NOMO-1 treated with dmso at 0.1 percent for 144 hours (cell line): Measurements from ENCODE around the gene PAX5.

ENCODE experiments used
- DNase-seq: peaks from one replicate; lab custom pipeline; 2025; ENCODE audit not compliant: unreplicated experiment; lab: John Stamatoyannopoulos, UW

The PAX5 gene

DNA sequence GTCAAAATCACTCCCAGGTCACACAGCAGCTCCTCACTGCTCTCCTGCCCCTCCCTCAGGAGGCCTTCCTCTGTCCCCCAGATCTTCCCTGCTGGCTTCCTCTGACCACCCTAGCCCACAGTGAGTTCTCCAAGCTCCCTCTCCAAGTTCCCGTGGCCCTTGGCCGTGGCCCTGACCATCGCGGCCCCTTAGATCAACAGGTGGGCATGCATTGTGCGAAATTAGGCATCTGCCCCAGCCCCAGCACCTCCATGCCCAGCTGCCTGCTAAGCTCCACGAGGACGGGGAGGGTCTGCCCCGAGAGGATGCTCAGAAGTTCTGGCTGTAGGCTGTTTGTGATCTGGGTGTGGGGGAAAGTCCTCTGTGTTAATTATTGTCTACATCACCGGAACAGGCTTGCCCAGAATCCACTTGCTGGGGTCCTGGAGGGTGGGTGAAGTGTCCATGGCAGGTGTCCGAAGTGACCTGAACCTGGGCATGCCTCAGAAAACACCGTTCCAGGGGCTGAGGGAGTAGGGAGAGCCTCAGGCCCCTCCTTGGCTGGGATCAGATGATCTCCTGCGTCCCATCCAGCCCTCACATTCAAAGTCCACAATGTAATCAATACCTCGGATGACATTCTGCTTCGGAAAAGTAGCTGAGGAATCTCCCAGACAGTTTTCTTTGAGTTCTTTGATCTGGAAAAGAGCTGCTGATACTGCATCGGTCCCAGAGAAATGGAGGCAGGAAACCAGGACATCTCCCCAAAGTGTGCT is 194.8 kb downstream of the PAX5 start:
- DNase-seq = no peak

DNA sequence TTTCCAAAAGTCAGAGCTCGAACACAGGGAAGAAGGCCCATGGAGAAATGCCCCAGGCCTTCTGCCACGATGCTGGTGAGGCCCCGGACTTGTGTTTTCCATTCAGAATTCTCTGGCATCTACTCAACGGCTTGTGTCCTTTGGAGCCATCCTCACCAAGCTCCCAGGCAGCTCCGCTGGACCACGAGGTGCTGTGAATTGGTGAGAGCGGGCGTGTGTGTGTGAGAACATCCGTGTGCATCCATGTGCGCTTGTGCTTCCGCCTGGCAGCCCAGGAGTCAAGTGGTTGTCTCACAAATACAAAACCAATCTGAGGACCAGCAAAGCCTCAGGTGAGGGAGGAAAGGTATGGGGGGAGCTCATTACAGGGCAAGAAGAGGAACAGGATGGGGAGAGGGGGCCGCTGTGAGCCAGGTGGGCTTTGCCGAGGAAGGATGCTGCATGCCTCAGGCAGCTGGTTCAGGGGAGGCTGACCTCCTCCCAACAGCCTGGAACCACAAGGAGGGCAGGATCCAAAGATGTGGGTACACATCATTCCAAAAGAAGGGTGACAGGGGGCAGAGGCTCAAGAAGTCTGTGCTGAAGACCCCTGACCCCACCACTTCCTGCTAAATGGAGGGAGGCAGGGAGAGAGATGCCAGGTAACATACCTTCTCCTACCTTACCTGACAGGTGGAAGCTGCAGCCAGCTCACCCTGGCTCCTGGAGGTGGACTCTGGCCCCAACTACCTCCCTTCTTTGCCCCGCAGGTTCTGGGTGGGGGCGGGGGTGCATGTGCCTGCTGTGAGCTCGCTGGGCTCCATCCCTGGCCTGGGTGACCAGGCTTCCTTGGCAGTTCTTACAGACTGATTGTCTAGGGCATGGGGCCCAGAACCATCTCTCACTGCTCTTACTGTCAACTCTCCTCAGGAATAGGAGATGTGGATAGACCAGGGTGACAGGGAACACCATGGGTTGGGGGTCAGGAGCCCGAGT is 196.3 kb downstream of the PAX5 start:
- no peak for DNase-seq

DNA sequence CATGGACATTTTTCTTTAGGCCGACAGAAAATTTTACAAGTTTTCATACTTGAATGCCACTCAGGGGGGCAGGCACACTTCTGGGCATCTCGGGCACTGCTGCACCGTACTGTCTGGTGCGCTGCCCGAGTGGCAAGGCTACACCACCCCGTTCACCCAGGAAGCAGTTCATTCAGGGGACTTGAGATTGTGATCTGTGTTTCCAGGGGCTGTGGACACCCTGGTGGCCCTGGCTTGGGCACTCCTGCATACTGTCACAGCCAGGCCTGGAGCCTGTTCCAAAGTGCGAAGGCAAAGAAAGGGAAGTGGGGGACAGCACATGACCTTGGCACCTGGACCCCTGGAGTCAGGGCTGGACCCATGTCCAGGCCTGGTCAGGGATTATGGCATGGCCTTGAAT is 197.6 kb downstream of the PAX5 start:
- DNase-seq = no peak

DNA sequence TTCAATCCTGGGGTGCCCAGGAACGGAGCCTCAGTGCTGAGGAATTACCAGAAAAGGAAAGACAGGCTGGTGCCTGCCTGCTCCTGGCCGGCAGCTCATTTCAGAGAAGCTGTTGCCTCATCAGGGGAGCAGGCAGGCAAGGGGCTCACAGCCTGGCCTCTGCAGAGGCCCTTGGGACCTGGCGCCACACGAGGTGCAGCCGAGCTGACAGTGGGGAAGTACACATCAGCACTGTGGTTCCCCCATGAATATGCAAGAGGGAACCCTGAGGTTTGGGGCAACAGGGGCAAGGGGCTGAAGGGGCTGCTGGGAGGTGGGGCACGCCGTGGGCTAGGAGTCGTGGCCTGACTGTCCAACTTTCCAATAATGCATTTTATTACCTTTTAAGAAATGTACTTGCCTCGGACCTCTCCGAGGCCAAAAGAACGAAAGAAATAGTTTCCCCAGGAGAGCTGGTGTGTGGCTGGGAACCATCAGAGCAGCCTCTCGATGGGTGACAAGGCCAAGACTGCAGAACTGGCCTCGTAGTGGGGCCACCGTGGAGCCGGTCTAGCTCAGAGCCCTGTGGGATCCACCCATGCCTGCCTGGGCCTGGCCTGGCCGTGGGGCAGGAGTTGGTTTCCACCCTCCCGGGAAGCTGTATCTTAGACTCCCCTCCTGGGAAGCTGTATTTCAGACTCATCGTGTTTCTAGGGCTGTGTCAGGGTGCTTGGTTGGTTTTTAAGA is 198.6 kb downstream of the PAX5 start:
- no peak for DNase-seq

DNA sequence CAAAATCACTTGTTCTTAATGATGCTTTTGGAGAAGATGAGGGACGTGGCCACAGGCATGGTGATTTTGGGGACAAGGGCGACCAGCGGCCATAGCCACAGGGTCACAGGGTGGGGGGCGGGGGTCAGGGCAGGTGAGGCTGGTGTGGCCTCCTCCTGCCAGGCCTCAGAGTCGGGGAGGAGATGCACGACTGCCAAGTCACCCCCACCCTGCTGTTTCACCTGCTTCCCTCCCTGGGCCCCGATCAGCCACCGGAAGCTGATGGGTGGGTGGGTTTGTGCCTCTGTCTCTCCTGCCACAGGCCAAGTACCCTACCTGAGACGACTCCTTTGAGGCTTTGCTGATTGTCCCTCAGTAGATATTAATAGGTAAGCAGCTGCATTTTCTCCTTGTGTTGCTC is 199.3 kb downstream of the PAX5 start:
- no peak for DNase-seq

DNA sequence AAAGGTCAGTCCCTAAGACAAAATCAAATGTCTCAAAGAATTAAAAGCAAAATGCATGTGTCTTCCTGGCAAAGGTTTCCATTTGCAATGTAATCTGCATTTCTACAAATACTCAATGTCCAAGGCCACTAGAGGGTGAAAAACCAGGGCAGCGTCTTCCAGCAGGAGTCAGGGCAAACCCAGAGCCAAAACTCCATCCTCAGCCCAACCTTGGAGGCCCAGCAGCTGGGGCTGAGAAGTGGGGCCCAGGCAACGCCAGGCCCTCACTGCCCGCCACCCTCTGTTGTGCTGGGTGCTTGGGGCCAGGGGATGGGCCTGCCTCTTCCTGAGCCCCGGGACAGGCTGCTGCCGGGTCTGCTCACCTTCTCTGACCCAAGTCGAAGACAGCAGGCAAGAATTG is 200.1 kb downstream of the PAX5 start:
- DNase-seq = no peak

DNA sequence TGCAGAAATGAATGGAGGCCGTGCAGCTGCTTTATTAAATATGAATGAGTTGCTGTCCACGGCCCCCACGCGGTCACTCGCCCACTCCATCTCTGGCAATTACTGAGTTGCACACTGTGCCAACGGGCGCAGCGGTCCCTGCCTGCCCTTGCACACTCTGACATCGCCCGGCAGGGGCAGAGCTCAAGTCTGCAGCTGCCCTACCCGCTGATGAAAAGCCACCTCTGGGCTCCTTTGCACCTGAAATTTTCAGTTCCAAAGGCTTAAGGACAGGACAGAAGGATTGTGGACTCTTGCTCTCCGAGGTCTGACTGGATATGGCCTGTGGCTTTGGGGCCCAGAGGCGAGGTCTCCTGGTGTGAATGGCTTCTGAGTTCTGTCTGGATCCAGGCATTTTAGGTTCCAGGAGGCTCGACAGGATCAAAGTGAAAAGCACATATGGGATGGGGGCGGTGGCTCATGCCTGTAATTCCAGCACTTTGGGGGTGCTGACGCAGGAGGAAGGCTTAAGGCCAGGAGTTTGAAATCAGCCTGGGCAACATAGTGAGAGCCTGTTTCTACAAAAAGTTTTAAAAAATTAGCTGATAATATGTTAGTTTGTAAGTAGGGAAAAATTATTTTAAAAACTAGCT is 201.8 kb downstream of the PAX5 start:
- DNase-seq = no peak

DNA sequence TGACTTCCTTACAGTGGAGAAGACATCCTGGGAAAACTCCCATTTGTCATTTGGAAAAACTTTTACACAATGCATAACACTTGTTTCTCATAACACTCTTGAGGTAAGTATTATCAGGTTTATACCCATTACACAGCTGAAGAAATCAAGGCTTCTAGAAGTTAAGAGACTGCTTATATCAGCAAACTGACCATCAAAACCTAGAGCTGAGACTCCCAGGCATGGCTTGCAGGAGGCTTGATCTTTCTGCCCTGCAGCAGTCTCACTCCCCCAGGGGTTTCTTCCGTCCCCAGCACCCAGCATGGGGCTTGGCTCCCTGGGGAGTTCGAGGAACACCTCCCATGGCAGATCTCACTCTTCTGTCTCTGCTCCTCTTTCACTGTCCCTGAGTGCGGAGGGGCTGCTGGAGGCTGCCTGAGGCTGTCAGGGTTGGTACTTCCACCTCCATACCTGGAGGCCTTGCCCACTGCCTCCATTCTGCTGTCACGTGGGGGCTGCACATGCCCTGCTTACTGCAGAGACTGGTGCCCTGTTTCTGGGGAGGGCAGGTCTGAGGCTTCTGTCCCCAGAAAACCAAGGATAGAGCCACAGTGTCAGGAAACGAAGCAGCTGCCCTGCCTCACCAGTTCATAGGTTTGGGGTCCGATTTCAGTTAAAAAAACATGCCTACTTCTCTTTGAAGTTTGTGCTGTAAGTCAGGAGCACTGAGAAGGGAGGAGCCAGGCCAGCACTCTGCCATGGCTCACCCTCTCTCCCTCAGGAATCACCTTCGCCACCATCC is 202.5 kb downstream of the PAX5 start:
- DNase-seq = no peak

DNA sequence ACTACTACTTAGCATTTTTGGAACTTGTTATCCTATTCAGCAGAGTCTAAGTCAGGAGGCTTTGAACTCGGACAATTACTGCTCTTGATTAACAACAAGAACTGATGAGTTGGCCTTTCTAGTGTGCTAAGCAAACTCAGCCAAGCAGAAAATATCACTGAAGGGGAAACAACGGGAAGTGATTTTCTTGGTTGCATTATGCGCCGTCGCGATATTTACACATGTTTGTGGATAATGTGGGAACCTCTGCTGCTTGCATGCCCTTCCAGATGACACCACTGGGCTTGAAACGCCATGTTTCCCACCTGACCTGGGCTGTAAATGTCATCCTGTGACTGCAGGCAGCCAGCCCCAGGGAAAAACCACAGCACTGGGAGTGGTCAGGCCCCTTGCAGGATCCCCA is 205.5 kb downstream of the PAX5 start:
- no peak for DNase-seq

DNA sequence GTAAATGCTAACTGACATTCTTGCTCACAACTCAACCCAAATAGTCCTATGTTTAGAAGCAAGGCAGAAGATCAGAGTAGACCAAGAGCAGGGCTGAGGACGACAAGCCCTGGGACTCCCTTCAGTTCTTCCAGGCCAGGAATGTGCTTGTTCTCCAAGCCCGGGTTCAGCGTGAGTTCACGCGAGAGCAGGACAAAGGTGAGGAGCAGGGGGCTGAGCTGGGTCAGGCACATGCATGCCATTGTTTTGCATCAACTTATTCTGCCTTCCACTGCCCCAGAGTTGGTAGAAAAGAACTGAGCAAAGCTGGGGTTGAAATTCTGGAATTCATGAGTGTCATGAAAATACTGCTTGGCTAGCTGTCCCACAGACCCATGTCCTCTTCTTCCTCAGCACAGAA is 206.5 kb downstream of the PAX5 start:
- DNase-seq = no peak

DNA sequence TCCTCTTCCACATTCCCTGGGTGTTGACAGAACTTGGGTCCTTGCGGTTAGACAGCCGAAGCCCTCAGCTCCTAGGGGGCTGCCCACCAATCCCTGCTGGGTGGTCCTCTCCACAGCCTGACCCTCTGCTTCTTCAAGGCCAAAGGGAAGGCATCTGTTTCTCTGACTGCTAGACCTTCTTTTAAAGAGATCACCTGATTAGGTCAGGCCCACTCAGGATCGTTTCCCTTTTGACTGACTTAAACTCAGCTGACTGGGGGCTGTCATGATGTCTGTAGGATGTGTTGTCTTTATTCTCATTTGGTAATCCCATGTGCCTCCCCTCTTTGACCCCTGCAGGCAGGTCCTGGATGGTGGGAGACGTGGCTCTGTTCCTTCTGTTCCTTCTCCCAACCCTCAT is 207.5 kb downstream of the PAX5 start:
- DNase-seq = no peak

DNA sequence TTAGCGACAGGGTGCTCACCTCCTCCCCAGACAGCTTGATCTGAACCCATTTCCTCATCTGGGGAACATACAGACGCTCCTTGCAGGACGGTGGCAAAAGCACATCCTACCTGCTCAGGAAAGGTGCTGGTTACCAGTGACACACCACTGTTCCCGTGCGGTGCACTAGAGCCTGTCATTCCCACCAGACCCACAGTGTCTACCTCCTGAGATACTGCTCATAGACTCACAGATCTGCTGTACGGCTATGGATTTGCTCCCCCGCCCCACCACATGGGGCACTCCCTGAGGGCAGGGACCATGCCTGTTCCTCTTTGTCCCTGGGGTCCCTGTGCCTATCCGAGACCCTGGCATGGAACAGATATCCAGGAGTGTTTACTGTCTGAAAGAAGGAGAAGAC is 208.9 kb downstream of the PAX5 start:
- no peak for DNase-seq

DNA sequence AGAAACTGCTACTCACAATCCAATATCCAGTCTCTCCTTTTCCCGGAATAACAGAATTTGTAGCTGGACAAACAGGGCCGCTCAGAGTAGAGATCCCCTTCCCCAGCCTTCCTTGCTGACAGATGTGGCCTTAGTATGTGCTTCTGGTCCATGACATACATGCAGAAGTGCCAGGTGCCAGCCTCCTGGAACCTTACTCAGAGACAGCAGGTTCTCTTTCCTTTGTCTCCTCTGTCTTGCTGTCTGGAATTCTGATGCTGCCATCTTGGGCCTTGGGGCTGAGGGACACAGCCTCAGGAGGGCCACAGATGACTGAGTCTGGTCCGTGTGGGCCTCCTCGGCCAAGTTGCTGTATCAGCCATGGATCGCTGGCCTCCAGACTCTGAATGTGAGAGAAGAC is 210.1 kb downstream of the PAX5 start:
- DNase-seq = no peak

DNA sequence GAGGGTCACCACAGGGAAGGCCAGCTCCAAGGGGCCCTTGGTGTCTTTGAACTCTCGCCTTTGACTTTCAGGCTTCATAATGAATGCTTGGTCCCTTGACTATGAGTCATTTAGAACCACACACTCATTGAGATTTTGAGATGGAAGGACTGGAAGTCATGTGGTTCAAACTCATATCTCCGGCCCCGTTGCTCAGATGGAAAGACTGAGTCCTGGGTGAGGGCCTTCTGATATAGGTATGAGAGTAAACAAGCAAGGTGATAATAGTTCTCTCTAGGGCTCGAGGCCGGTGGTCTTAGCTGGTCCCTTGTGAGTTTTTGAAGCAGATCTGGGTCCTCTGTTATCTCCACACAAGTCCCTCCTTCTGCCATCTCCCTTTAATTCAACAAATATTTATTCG is 210.6 kb downstream of the PAX5 start:
- no peak for DNase-seq

DNA sequence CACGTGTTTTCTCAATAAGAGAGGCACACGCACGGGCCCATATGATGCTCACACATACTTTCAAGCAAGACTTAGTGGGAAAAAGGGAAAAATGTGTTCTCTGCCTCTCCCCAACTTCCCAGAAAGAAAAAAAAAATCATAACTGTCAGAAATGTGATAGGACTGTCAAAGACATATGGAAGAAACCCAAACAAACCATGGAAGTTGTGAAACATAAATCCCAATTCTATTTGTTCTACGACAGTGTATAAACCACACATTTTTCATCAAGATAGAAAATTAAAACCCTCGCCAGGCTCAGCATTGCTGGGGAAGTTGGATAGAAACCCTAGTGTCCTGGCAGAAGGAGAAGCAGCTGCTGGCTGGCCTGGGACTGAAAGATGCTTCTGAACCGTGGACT is 211.9 kb downstream of the PAX5 start:
- no peak for DNase-seq

DNA sequence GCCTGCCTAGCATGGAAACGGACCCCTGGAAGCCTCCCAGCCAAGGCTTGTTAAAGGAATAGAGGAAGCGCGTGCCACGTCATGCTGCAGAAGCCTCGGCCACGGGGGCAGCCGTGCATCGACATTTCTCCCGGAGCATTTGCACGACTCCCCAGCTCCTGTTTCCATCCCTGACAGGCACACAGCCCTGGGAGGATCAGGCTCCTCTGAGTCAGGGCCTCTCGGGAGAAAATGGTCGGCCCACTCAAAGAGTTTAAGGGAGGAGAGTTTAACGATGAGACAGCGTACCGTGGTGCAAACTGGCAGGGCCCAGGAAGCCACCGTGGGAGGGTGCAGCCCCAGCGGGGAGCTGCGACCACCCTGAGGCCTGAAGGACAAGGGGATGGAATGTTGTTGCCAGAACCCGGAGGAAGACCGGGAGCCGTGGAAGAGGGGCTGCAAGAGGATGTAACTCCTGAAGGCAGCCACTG is 213.6 kb downstream of the PAX5 start:
- no peak for DNase-seq

DNA sequence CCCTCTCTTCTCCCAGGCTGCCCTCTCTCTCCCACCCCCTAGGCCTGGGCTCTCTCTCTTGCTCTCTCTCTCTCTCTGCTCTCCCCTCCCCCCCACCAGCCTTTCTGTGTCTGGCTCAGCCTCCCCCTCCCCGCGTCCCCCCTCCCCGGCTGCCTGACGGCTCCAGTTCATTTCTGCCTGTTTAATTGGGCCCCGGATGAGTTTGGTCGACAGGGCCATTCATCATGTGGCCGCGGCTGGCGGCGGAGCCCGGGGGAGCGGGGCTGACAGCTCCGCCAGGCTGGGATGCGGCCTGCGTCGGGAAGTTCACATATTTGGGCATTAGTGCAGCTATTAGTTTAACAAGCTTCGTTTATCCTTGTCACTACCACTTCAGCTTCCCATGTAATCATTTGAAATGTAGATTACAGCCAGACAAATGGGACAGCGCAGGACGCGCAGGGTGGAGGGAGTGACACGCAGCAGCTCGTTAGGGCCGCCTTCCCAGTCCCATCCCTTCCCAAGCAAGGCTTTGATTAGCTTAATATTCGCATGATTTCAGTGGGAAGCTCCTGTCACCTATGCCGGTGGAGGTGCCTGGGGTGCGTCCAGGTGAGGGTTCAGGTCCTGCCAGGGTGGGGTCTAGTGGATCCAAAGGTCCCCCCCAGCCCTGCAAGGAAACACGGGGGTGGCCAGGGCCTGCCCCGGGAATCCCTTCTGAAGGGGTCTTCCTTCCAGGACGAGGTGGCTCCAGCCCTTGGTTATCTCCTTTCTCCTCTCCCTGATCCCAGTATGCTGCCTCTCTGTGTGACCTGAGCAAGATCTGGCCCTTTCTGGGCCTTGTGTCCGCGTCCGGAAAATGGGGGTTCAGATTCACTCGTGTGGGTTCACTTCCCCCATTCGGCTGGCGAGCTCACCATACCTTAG is 214.8 kb downstream of the PAX5 start:
- DNase-seq = no peak

DNA sequence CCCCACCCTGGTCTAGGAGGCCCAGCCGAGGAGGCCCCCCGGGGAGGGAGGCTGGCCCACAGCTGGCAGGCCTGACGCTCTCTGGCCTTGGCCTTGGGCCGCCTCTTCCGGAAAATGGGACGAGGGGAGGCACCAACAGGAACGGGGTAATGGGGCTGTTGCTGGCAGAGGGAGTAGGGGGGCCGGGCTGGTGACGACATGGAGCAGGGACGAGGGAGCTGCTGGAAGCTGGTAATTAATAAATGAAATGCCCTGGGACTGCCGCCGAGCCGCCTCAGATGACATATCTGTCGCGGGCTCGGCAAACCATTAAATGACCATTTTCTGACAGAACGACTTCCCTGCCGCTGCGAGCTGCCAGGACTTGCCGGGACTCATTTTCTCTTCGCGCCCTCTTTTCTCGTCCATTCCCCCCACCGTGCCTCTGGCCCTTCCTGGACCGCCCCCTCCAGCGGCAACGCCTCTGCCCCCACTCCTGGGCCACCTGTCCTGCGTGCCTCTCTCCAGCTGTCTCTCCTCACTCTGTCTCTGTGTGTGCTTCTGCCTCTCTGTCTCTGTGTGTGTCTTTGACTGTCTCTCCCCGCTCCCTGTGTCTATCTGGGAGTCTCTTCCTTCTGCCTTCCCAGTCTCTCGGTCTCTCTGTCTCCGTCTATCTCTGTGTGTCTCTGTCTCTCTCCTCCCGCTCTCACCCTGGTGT is 215.7 kb downstream of the PAX5 start:
- DNase-seq = no peak
